Mesenchymal stem cell (in vitro differentiated cells and primary cell): Measurements from ENCODE around the gene CCDC160.
"Not testable (repeated sequence)": the region's sequence is repeated elsewhere in the genome, so short reads cannot be mapped to it uniquely, and the experiment has no call there.

Experiments
- DNase-seq: peaks from one replicate; pipeline ENCODE4 v3.0.0-alpha.2; 2013
- H2AFZ ChIP-seq: one replicate; pipeline ENCODE4 v1.6.1; 2013; ENCODE audit warnings: low read depth, mild to moderate bottlenecking, control low read depth, inconsistent platforms, low read length, moderate library complexity
- H2AK5ac ChIP-seq: 2 replicates; pipeline ENCODE4 v1.6.1; 2013; ENCODE audit warnings: low read length, moderate library complexity, mild to moderate bottlenecking, inconsistent platforms; ENCODE audit not compliant: severe bottlenecking
- H2BK120ac ChIP-seq: one replicate; pipeline ENCODE4 v1.6.1; 2013; ENCODE audit warnings: low read depth, mild to moderate bottlenecking, inconsistent platforms, low read length, moderate library complexity
- H2BK12ac ChIP-seq, 2 experiments: one replicate each; pipeline ENCODE4 v1.6.1; 2013; ENCODE audit warnings: inconsistent platforms in 2 of 2, low read length in 2 of 2, mild to moderate bottlenecking in 2 of 2, moderate library complexity in 2 of 2, control low read depth in 1 of 2
- H2BK15ac ChIP-seq: one replicate; pipeline ENCODE4 v1.6.1; 2013; ENCODE audit warnings: mild to moderate bottlenecking, low read depth, inconsistent platforms; ENCODE audit not compliant: poor library complexity, severe bottlenecking
- H2BK5ac ChIP-seq: 2 replicates; pipeline ENCODE4 v1.6.1; 2013; ENCODE audit warnings: low read depth, mild to moderate bottlenecking, low read length, control low read depth, inconsistent platforms; ENCODE audit not compliant: poor library complexity, severe bottlenecking
- H3K14ac ChIP-seq, 2 experiments: one replicate each; pipeline ENCODE4 v1.6.1; 2013; ENCODE audit warnings: inconsistent platforms in 2 of 2, low read length in 2 of 2, control low read depth in 1 of 2, mild to moderate bottlenecking in 1 of 2, moderate library complexity in 1 of 2
- H3K18ac ChIP-seq, 2 experiments: one replicate each; pipeline ENCODE4 v1.6.1; 2013; ENCODE audit warnings: inconsistent platforms in 2 of 2, low read length in 2 of 2, control low read depth in 1 of 2, low read depth in 1 of 2, mild to moderate bottlenecking in 1 of 2
- H3K23ac ChIP-seq, 2 experiments: one replicate each; pipeline ENCODE4 v1.6.1; 2013; ENCODE audit warnings: inconsistent platforms in 2 of 2, low read length in 2 of 2, mild to moderate bottlenecking in 2 of 2, moderate library complexity in 2 of 2, control low read depth in 1 of 2
- H3K27ac ChIP-seq: 2 replicates; pipeline ENCODE4 v1.5.1; 2013; ENCODE audit warnings: mild to moderate bottlenecking, moderate library complexity, low read length, control low read depth, inconsistent platforms; ENCODE audit not compliant: poor library complexity, severe bottlenecking
- H3K27me3 ChIP-seq, 2 experiments: 2 replicates each; pipeline versions ENCODE4 v1.6.1 to v1.7.0; 2013; ENCODE audit warnings: low read length in 2 of 2, mild to moderate bottlenecking in 2 of 2, moderate library complexity in 2 of 2, control low read depth in 1 of 2, inconsistent platforms in 1 of 2; ENCODE audit not compliant: control insufficient read depth in 1 of 2, insufficient read depth in 1 of 2
- H3K36me3 ChIP-seq, 2 experiments: 2 replicates each; pipeline versions ENCODE4 v1.6.1 to v1.7.0; 2013; ENCODE audit warnings: low read length in 2 of 2, control low read depth in 1 of 2, inconsistent platforms in 1 of 2, low read depth in 1 of 2, mild to moderate bottlenecking in 1 of 2; ENCODE audit not compliant: insufficient read depth in 2 of 2, control insufficient read depth in 1 of 2
- H3K4ac ChIP-seq, 2 experiments: one replicate each; pipeline ENCODE4 v1.6.1; 2013; ENCODE audit warnings: inconsistent platforms in 2 of 2, low read length in 2 of 2, mild to moderate bottlenecking in 2 of 2, moderate library complexity in 2 of 2, control low read depth in 1 of 2, low read depth in 1 of 2
- H3K4me1 ChIP-seq: 2 replicates; pipeline ENCODE4 v1.6.1; 2013; ENCODE audit warnings: low read depth, low read length, control low read depth; ENCODE audit not compliant: control insufficient read depth, insufficient read depth
- H3K4me2 ChIP-seq: 2 replicates; pipeline ENCODE4 v1.6.1; 2013; ENCODE audit warnings: low read length, mild to moderate bottlenecking, inconsistent platforms; ENCODE audit not compliant: poor library complexity, severe bottlenecking
- H3K4me3 ChIP-seq, 2 experiments: 2 replicates each; pipeline versions ENCODE4 v1.5.1 to v1.7.0; 2013; ENCODE audit warnings: low read length in 2 of 2, mild to moderate bottlenecking in 2 of 2, control low read depth in 1 of 2, low read depth in 1 of 2; ENCODE audit not compliant: insufficient read depth in 1 of 2
- H3K79me1 ChIP-seq: replicated peaks from 2 replicates; pipeline ENCODE4 v1.6.1; 2013; ENCODE audit warnings: mild to moderate bottlenecking, control low read depth, low read length, inconsistent platforms; ENCODE audit not compliant: poor library complexity, severe bottlenecking
- H3K9ac ChIP-seq: 2 replicates; pipeline ENCODE4 v1.7.0; 2013; ENCODE audit warnings: mild to moderate bottlenecking, low read length, moderate library complexity
- H3K9me3 ChIP-seq: 2 replicates; pipeline ENCODE4 v1.7.0; 2013; ENCODE audit warnings: mild to moderate bottlenecking, low read length; ENCODE audit not compliant: control insufficient read depth
- H4K8ac ChIP-seq: one replicate; pipeline ENCODE4 v1.6.1; 2013; ENCODE audit warnings: inconsistent platforms, mild to moderate bottlenecking, low read length, moderate library complexity
- H4K91ac ChIP-seq: one replicate; pipeline ENCODE4 v1.6.1; 2013; ENCODE audit warnings: mild to moderate bottlenecking, low read length, inconsistent platforms
- WGBS: methylation state at CpG from one replicate; pipeline ENCODE4 v1.1.7; 2013; ENCODE audit warnings: mixed read lengths; 5-methylcytosine and 5-hydroxymethylcytosine counted together

The CCDC160 gene

GRCh38 chrX:134285934-134286333 is 49.0 kb downstream of the CCDC160 start:
- not testable (repeated sequence) for H3K27ac ChIP-seq, H2BK12ac ChIP-seq, H2BK15ac ChIP-seq, DNase-seq, H3K23ac ChIP-seq, H3K4me2 ChIP-seq, H2BK120ac ChIP-seq, H3K18ac ChIP-seq, H2AFZ ChIP-seq, H3K79me1 ChIP-seq, H4K8ac ChIP-seq, H2AK5ac ChIP-seq, H3K36me3 ChIP-seq, H3K27me3 ChIP-seq, H3K9ac ChIP-seq, H3K4ac ChIP-seq, H3K4me3 ChIP-seq, H3K4me1 ChIP-seq, H4K91ac ChIP-seq, H3K14ac ChIP-seq, H2BK5ac ChIP-seq
- no CpG with 5 or more reads among the region's 28 CpGs for WGBS
- H3K9me3 ChIP-seq = peaks cover 11% of the 10 kb centered on the region

DNA sequence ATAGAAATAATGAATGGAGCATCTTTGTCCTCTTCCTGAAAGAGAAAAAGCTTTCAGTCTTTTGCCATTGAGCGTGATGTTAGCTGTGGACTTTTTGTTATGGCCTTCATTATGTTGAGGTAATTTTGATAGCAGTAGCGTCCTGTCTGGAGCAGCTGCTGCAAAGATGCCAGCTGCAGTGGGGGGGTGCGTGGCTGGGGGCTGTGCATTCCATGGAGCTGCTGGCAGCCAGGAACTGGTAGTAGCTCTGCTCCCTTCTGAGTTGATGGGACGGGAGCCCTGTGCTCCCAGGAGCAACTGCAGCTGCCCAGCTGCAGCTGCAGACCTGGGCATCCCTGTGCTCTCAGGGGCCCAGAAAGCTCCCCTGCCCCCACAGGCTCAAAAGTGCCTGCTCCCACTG is 50.4 kb downstream of the CCDC160 start:
- H2AFZ ChIP-seq = no peak overlapping the region
- H2AK5ac ChIP-seq = no peak overlapping the region
- H4K8ac ChIP-seq = no peak overlapping the region
- no peak overlapping the region for H2BK12ac ChIP-seq
- no peak overlapping the region for H3K27ac ChIP-seq
- H4K91ac ChIP-seq = no peak overlapping the region
- no peak overlapping the region for H3K14ac ChIP-seq
- no peak overlapping the region for H3K4me2 ChIP-seq
- H2BK5ac ChIP-seq = no peak overlapping the region
- H2BK15ac ChIP-seq = no peak overlapping the region
- H3K23ac ChIP-seq = no peak overlapping the region
- no peaks in the 10 kb centered on the region for H3K36me3 ChIP-seq
- H3K4ac ChIP-seq = no peak overlapping the region
- no peak overlapping the region for H2BK120ac ChIP-seq
- no peaks in the 10 kb centered on the region for H3K4me1 ChIP-seq
- no peaks in the 10 kb centered on the region for H3K79me1 ChIP-seq
- DNase-seq = no peak
- no peak overlapping the region for H3K18ac ChIP-seq
- peaks cover 8% of the 10 kb centered on the region for H3K9me3 ChIP-seq
- H3K27me3 ChIP-seq = no peaks in the 10 kb centered on the region
- H3K4me3 ChIP-seq = no peak overlapping the region
- WGBS = 54% methylated on average over 4 of the region's 4 CpGs
- H3K9ac ChIP-seq = no peak overlapping the region

DNA sequence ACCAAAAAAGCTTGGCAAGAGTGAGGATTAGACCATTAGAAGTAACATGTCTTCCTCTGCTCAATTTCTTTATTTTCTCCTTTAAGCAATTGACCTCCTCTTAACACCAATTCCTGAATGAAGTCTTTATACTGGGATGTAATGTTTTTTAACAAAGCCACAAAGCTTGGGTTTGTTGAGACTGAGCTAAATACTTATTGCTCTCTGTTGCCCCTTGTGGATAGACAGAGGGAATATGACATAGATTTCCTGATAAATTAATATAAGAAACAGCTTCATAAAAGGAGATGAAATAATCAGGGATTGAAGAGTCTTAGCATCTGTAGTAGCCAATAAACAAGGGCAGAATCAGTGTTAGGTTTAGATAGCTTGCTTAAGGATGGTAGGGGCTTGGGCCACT is 57.6 kb downstream of the CCDC160 start:
- Histone ChIP-seq H3K18ac (no peak overlapping the region), H3K9ac (no peak overlapping the region), H2BK5ac (no peak overlapping the region), H3K4me2 (no peak overlapping the region), H2BK120ac (no peak overlapping the region), H3K36me3 (no peaks in the 10 kb centered on the region), H3K14ac (no peak overlapping the region), H4K8ac (no peak overlapping the region), H3K4me1 (no peaks in the 10 kb centered on the region), H3K23ac (no peak overlapping the region), H4K91ac (no peak overlapping the region), H2BK12ac (no peak overlapping the region), H2BK15ac (no peak overlapping the region), H2AK5ac (no peak overlapping the region), H2AFZ (no peak overlapping the region), H3K4ac (no peak overlapping the region), H3K79me1 (no peaks in the 10 kb centered on the region), H3K9me3 (peaks cover 18% of the 10 kb centered on the region), H3K4me3 (no peak overlapping the region), H3K27me3 (no peaks in the 10 kb centered on the region), H3K27ac (no peak overlapping the region)
- peak; percentile 0 for DNase-seq
